HL-60 (cell line): ENCODE results near the gene BBS2.

Source experiments
- CTCF ChIP-seq: IDR thresholded peaks from one replicate; pipeline ENCODE4 v1.5.1; 2011; ENCODE audit warnings: low read length, control low read depth, inconsistent platforms; ENCODE audit not compliant: insufficient read depth
- GABPA ChIP-seq: IDR thresholded peaks from 2 replicates; pipeline ENCODE4 v1.6.1; 2012; ENCODE audit warnings: low read depth
- SPI1 ChIP-seq: IDR thresholded peaks from 2 replicates; pipeline ENCODE4 v1.6.1; 2012; ENCODE audit warnings: low read depth, mild to moderate bottlenecking, borderline replicate concordance
- TF ChIP-seq, protein P1 (sequence below): IDR thresholded peaks from 2 replicates; pipeline ENCODE4 v1.6.1; 2012; ENCODE audit warnings: low read depth; ENCODE audit not compliant: insufficient replicate concordance

DNA sequence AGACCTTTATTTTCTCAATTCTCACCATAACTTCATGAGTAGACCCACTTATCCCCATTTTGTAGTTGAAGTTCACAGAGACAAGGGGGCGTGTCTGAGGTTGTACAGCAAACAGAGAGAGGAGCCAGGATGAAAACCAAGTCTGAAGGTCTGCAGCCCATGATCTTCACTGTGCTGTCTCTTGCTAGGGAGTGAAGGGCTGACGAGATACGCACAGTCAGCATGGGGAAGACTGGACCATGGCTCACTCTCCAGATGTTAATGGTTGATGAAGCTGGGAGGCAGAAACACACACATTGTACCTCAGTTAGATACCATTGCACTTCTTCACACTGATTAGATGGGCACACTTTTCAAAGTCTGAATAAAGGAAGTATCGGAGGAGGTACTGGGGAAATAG is 39.3 kb upstream of the BBS2 start:
- TF ChIP-seq CTCF (no peak), SPI1 (no peak), GABPA (no peak)
- TF ChIP-seq, protein P1, sequence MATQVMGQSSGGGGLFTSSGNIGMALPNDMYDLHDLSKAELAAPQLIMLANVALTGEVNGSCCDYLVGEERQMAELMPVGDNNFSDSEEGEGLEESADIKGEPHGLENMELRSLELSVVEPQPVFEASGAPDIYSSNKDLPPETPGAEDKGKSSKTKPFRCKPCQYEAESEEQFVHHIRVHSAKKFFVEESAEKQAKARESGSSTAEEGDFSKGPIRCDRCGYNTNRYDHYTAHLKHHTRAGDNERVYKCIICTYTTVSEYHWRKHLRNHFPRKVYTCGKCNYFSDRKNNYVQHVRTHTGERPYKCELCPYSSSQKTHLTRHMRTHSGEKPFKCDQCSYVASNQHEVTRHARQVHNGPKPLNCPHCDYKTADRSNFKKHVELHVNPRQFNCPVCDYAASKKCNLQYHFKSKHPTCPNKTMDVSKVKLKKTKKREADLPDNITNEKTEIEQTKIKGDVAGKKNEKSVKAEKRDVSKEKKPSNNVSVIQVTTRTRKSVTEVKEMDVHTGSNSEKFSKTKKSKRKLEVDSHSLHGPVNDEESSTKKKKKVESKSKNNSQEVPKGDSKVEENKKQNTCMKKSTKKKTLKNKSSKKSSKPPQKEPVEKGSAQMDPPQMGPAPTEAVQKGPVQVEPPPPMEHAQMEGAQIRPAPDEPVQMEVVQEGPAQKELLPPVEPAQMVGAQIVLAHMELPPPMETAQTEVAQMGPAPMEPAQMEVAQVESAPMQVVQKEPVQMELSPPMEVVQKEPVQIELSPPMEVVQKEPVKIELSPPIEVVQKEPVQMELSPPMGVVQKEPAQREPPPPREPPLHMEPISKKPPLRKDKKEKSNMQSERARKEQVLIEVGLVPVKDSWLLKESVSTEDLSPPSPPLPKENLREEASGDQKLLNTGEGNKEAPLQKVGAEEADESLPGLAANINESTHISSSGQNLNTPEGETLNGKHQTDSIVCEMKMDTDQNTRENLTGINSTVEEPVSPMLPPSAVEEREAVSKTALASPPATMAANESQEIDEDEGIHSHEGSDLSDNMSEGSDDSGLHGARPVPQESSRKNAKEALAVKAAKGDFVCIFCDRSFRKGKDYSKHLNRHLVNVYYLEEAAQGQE: no peak
